Adrenal gland (tissue), 5 donors: ENCODE data around the gene CDKAL1.

Source experiments
- CTCF ChIP-seq, 6 experiments: fragments of 450-650 bp in 4 of 6; fragments of 200-600 bp in 2 of 6; sonication (generic) in 1 of 6; IDR thresholded peaks; 1 replicate in 5 of 6; 2 replicates in 1 of 6; pipeline versions ENCODE4 v1.5.1 to v1.8.0; 2016 to 2021; ENCODE audit warnings: antibody characterized with exemption in 6 of 6, mild to moderate bottlenecking in 2 of 6, moderate library complexity in 1 of 6
- POLR2A ChIP-seq, 2 donors: fragments of 450-650 bp; IDR thresholded peaks; one replicate each; pipeline ENCODE4 v1.6.1; 2017; ENCODE audit warnings: antibody characterized with exemption in 2 of 2, mild to moderate bottlenecking in 2 of 2, moderate library complexity in 1 of 2
- donor health status: DM: no; HTN: no; CAD: no.

- TF ChIP-seq POLR2A (IDR thresholded peaks at IDR 0.05) (no peak), CTCF (IDR thresholded peaks at IDR 0.05) (no peak)
Observed at GRCh38 chr6:20490591-20490990, 43.7 kb upstream of the CDKAL1 start.
